Measurements from ENCODE around the gene YIF1A.
"Not testable (repeated sequence)": the region's sequence is repeated elsewhere in the genome, so short reads cannot be mapped to it uniquely, and the experiment has no call there.

Gene YIF1A

DNA sequence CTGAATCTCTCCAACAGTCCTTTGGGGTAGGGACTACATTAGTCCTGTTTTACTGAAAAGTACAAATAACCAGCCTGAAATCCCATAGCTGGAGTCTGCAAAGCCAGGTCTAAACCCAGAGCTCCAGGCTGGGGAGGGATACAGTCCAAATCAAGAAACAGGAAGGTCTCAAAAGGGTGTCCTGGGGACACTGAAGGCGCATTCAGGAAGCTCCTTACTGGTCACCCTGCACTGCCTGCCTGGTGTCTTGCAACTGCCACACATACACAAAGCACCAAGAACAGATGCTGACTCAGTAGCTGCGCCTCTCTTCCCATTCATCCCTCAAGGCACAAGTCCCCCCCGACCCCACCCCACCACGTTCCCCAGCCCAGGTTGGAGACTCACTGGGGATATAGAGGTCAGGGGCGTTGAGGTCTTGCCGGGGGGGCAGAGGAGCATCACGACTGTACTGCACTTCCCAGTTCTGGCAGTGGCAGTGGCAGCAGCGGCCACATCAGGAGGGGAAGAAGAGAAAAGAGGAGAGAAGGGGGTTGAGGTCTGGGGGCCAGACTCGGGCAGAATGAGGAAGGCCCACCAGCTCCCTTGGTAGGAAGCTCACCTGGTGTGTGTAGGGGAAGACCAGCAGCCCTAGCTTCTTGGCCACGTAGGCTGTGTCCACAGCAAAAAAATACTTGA, 1.6 kb downstream of the YIF1A start:
- DNase-seq (ENCODE audit: low read depth in 1 of 2, low spot score in 1 of 2): no peak

DNA sequence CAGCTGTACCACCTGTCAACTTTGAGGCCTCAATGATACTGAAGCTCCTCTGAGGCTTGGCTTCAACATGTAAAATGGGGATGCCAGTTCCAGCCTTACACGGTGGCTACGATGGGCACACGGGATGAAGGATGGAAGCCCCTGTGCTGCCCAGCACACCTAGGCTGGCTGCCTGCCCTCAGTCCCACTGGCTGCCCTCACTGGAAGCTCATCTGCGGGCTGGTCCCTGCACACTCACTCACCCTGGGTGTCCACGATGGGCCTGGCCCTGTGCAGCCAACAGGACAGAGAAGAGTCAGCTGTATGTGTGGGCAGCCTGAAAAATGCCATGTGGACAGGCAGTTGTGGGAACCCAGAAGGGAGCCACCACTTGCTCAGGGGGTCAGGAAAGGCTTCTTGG, 2.2 kb downstream of the YIF1A start:
- DNase-seq (ENCODE audit: low read depth in 1 of 2, low spot score in 1 of 2): no peak

DNA sequence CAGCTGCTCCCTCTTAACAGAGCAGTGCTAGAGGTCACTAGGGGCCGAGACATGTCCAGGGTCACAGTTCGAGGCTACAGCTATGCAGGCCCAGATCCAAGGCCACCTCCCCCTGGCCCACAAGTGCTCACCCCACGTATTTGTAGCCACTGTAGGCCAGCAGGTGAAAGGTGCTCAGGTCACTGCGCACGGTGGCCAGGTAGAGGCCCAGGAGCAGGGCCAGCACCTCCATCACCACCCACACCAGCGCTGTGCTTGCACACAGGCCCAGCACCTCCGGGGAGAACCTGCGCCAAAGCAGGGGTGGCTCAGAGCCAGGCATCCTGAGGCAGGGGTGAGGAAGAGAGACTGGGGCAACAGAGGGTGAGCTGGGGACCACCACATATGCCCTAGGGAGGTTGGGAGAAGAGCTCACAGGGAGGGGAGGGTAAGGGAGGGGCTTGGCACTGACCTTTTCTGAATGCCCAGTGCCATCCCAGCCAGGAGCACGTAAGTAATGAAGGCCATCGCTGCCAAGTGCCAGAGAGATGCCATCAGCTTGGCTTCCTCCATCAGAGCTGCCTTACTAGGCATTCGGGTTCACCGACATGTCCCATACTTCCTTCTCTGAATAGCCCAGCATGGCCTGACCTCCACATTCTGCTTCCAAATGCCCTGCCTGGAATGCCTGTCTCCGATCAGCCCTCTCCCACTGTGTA, 3.5 kb downstream of the YIF1A start:
- no peak for DNase-seq (ENCODE audit: low read depth in 1 of 2, low spot score in 1 of 2)

DNA sequence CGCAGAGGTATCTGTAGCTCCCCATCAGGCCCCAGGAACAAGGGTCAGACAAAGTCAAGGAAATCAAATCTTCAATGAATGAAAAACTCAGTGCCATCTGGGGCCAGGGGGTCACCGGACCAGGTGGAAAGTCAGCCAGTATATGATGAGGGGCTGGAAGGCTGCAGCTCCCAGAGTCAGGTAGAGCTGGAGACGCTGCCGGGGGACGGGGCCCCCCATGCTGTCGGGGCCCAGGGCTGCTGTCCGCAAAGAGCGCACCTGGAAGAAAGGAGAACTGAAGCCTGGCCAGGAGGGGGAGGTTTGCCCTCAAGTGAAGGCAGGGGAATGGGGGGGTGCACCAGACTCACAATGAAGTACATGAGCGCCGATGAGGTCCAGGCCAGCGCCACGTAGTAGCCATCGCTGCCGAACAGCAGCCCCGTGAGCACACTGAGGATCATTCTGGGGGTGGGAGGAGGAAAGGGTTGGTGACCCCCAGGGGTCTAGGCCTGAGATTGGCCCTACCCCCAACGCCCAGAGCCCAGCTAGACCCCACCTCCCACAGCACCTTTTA, 4.3 kb downstream of the YIF1A start:
- no peak for DNase-seq (ENCODE audit: low read depth in 1 of 2, low spot score in 1 of 2)

DNA sequence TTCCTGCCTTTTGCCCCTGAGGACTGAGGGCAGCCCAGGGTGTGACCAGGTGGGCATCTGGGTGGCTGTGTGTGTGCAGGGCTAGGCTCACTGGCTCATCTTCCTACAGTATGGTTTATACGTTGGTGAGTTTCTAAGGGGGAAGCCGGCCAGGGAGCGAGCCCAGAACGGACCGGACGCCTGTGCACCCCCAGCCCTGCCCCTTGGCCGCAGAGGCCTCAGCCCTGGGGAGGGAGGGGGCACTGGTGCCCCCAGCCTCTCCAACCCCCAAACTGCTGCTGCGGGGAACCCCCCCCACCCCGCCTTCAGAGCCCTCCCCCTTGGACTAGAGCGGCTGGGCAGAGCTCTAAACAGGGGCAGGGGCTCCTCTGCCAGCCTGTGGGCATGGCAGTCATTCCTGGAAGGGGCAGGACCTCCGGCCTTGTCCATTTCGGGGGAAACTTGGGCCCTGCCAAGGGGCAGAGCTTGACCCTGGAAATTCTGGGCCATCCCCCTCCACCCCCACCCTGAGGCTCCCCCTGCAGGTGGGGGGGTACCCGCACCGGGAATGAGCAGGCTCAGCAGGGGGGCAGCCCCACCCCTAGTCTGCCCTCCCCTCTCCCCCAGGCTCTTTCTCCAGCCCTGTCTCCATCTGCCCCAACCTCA, 5.4 kb downstream of the YIF1A start:
- no peak for DNase-seq (ENCODE audit: low read depth in 1 of 2, low spot score in 1 of 2)

DNA sequence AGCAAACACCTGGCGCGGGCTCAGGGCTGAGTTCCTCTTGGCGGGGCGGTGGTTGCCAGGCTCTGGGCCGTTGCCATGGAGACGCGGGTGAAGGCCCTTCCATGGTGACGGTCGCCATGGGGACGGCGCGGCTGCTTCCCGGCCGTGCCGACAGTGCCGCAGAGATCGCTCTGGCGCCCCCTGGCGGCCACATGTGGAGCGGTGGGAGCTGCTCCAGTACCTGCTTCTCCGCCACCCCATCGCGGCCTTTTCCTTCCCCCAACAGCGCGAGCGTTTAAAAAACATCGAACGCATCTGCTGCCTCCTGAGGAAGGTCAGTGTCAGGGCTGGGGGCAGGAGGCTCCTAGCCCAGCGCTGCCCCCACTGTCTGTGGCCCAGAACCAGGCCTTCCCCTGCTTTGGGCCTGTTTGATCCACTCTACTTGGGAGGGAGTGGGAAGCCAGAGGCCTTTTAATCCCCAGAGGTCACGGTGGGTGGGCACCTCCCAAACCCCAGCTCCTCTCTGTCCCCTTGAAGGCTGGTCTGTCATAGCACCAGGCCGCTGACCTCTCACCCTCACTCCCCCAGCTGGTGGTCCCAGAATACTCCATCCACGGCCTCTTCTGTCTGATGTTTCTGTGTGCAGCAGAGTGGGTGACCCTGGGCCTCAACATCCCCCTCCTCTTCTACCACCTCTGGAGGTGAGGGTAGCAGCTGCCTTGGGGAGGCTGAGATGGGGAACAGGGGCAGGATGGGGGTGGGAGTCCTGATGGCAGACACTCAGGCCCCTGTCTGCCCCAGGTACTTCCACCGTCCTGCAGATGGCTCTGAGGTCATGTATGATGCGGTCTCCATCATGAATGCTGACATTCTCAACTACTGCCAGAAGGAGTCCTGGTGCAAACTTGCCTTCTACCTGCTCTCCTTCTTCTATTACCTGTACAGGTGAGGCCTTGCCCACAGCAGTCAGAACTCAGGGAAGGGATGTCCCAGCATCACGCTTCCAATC, 6.2 kb downstream of the YIF1A start:
- DNase-seq (ENCODE audit: low read depth in 1 of 2, low spot score in 1 of 2): peak; percentile 96 to 99

DNA sequence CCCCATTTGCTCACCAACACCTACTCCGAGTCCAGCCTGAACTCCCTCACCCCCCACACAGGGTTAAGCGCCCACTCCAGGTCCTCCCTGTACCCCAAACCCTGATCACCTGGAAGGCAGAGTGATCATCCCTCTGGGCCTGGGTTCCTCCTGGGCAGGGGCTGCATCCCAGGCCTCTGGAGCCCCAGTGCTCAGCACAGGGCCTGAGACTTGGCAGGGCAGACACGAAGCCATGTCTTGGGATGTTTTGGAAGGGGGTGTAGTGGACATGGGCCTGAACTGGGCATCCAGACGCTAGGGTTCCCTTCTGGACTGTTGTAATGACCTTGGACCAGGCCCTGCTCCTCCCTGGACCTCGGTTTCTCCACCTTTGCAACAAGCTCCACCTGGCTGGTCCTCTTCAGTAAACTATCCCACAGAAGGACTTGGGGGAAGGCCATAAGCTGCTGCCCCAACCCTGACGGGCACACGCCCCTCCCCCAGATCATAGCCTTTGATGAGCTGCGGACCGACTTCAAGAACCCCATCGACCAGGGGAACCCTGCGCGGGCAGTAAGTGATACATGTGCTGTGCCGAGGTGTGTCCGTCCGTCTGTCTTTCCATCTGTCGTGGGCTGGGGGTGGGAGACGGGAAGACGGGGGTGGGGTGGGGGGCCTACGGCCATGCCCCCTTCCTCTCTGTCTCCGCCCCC, 7.0 kb downstream of the YIF1A start:
- DNase-seq (ENCODE audit: low read depth in 1 of 2, low spot score in 1 of 2): no peak

DNA sequence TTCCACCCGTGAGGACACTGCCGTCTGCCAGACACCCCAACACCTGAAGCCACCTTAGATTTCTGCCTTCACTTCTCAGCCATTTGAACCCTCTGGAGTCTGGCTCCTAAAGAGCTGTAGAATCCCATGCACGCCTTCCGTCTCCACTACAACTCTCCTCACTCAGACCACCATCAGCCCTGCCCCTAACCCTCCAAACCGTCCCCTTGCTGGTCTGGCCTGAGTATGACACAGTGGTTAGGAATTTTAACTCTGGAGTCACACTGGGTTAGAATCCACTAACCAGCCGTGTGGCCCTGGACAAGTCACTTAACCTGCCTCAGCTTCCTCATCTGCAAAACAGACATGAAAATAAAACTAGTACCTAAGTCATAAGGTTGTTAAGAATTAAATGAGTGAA, 7.9 kb downstream of the YIF1A start:
- DNase-seq (ENCODE audit: low read depth in 1 of 2, low spot score in 1 of 2): no peak

DNA sequence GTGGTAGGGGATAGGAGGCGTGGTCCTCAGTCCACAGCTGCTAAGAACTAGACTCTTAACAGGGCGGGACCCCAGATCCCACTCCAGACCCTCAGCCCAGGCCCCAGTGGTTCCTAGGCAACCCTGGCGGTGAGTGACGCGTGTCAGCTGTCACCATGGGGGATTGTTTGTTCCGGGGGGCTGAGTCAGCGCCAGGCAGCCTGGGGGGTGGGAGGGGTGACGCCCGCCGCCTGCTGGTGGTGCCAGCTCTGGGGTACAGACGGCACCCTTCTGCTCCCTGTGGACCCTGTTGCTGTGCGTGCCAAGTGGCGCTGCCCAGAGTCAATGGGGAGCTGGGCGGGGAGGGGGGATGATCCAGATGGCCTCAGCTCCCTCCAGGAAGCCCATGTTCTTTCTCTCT, 8.5 kb downstream of the YIF1A start:
- DNase-seq (ENCODE audit: low read depth in 1 of 2, low spot score in 1 of 2): no peak

DNA sequence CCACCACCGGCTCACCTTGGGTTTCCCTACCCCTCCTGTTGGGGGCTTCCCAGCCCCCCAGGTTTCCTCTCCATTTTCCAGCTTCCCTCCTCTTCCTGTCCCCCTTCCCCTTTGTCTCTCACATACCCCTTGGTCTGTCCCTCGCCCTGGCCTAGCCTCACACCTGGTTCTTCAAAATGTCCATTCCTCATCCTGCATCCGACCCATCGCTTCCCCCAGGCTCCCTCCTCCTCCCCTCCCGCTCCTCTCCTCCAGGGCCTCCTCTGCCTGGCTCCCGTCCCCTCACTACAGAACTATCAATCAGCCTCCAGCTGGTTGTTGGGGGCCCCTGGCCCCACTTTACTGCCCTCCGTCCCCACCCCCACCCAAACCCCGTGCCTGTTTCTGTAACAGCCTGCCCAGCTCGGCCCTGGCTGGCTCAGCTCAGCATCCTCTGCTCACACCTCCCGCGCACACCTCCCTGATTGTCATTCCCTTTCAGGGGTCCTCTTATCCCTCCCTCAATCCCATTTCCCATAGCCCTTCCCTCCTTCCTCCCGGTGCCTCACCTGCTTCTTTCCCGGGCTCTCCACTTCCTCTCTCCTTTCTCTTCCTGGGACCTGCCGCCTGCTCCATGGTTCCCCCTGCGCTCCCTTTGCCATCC, 9.7 kb downstream of the YIF1A start:
- no peak for DNase-seq (ENCODE audit: low read depth in 1 of 2, low spot score in 1 of 2)

DNA sequence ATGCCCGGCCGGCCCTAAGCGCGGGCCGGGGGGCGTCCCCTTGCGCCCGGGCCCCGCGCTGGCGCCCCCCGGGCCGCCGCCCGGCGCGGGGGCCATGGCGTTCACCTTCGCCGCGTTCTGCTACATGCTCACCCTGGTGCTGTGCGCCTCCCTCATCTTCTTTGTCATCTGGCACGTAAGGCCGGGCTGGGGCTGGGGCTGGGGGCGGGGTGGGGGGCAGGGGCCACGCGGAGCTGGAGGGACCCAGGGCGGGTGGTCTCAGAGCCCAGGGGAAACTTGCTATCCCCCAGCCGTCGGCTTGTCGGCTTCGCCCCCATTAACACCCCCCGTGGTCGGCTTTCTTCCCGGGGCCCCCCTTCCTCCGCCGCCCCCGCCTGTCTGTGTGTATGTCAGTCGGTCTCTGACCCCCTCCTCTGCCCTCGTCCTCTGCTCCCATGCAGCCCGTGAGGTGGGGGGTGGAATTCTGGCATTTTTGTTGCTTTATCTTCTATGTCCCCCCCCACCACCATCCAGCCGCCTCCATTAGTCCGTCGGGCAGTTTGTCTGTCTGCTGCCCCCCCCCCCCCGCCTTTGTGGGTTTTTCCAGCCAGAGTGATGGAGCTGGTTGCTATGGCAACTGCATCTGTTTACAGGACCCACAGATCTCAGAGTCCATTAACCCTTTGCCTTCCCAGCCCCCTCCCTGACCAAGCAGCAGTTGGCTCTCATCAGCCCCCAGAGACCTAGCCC, 10.4 kb downstream of the YIF1A start:
- DNase-seq (ENCODE audit: low read depth in 1 of 2, low spot score in 1 of 2): no peak

DNA sequence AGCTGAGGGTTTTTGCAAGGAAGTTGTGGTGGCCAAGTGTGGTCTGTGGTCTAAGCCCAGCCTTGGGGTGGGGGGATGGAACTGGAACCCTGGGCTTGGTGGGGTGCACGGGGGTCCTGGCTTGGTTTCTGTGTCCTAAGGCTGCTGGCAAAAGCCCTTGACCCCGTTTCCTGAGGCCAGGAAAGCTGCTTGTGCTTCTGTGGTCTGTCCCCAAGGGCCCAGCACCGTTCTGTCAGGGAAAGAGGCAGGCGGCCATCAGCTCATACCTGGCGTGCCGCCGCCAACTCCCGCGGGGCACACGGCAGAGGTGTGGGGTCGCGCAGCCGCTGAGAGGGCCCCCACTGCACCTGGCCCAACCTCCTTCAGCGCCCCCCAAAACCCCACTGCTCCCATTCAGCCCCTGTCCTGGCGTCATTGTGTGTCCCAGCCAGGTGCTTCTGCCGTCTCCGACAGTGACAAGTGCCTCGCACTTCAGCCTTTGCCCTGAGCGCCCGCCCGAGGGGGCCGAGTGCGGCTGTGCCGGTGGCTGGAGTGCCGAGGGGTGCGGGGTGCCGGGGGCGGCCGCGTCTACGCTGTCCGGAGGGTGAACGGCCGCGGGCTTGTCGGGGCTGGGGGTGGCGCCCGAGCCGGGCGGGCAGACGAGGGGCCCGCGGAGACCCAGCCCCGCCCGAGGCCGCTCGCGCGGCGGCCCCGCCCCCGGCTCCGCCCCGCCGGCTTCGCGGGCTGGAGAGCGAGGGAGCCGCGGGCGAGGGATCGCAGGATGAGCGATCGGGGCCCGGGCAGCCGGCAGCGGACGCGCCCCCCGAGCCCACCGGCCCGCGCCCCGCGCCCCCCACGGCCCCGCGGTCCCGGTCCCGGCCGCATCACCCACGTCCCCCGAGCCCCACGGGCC, 11.2 kb downstream of the YIF1A start, which contains the start of gene CNIH2:
CNIH2 (plus strand) TSS at position 705 of the 892 bp plus-strand sequence. CDS start 282 bp downstream, outside the sequence.
- peak; percentile 26 to 45 for DNase-seq (ENCODE audit: low read depth in 1 of 2, low spot score in 1 of 2)

DNA sequence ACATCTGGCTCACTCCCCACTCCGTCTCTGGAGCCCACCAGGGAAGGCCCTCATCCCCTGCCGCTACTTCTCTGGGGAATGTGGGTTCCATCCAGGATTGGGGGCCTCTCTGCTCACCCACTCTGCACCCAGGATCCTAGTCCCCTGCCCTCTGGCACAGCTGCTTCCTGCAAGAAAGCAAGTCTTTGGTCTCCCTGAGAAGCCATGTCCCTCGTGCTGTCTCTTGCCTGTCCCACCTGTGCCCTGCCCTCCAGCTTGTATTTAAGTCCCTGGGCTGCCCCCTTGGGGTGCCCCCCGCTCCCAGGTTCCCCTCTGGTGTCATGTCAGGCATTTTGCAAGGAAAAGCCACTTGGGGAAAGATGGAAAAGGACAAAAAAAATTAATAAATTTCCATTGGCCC, 11.9 kb downstream of the YIF1A start:
- not testable (repeated sequence) for DNase-seq (ENCODE audit: low read depth in 1 of 2, low spot score in 1 of 2)

DNA sequence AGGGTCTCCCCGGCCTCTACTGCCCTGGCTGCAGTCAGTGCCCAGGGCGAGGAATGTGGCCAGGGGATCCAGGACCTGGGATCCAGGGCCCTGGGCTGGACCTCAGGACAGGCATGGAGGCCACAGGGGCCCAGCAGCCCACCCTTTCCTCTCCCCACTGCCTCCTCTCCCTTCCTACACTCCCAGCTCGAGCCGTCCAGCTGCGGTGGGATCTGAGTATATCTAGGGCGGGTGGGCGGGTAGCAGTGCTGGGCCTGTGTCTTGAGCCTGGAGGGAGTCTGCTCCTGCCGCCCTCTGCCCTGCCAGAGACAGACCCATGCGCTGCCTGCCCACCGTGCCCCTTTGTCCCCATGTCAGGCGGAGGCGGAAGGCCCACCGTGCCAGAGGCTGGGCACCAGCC, 12.3 kb downstream of the YIF1A start:
- DNase-seq (ENCODE audit: low read depth in 1 of 2, low spot score in 1 of 2): not testable (repeated sequence)

DNA sequence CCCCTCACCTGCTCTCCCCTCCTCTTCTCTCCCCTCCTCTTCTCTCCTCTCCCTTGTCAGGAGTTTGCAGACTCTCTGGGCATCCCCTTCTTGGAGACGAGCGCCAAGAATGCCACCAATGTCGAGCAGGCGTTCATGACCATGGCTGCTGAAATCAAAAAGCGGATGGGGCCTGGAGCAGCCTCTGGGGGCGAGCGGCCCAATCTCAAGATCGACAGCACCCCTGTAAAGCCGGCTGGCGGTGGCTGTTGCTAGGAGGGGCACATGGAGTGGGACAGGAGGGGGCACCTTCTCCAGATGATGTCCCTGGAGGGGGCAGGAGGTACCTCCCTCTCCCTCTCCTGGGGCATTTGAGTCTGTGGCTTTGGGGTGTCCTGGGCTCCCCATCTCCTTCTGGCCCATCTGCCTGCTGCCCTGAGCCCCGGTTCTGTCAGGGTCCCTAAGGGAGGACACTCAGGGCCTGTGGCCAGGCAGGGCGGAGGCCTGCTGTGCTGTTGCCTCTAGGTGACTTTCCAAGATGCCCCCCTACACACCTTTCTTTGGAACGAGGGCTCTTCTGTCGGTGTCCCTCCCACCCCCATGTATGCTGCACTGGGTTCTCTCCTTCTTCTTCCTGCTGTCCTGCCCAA, 12.8 kb downstream of the YIF1A start:
- no peak for DNase-seq (ENCODE audit: low read depth in 1 of 2, low spot score in 1 of 2)

DNA sequence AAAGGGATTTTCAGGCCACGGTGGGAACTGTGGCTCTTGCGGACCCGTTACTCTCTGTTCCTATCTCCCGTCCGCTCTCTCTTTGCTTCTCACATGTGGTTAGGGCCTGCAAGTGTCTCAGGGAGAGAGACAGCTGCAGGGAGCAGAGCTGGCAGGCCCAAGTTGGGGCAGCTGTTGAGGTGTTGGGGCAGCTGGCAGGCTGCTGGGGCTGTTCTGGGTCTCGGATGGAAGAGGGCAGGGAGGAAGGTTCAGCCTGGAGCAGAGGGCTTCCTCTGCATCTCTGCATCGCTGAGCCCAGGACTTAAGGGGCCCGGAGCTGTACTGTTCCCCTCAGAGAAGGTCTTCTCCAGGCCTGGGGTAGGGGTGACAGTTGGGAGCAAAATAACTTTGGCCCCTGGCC, 13.5 kb downstream of the YIF1A start:
- DNase-seq (ENCODE audit: low read depth in 1 of 2, low spot score in 1 of 2): no peak

DNA sequence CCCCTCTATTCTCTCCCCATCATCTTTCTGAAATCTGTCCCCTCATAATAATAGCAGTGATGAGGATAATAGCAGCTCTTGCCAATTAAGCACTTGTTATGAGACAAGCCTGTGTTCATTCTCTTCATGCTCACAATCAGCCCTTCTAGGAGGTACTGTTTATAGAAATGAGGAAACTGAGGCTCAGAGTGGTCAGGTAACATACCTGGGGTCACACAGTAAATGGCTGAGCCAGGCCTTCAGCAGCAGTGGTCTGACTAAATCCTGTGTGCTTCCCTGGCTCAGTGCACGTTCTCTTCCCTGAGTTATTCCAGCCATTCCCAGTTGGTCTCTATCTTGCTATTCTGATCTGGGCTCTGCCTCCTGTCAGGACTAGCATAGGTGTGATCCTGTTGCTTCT, 14.7 kb downstream of the YIF1A start:
- no peak for DNase-seq (ENCODE audit: low read depth in 1 of 2, low spot score in 1 of 2)

DNA sequence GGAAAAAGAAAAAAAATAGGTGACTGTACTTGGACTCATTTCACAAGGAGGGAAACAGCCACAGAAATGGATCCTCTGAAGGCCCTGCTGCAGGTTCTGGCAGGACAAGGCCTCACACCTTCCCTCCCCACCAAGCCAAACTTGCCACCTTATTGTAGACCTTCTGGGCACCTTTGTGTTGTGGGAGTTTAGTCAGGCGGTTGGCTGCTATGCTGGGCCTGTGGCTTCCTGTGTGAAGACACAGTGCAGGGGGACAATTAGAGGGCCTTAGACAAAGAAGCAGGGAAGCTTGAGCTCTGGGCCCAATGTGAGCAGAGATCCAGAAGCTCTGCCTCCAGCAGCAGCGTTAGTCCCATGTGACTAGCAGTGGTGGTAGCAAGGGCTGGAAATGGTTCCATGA, 16.3 kb downstream of the YIF1A start:
- DNase-seq (ENCODE audit: low read depth in 1 of 2, low spot score in 1 of 2): no peak
